H1 (cell line): ENCODE results near the gene CPEB3. TPM values are rescaled to one million over a fixed set of nuclear protein-coding genes. Genes with fewer than 3 reads are reported as not detected.

Source experiments
- polyA plus RNA-seq, 7 experiments: library from polyadenylated mRNA; depleted of rRNA in 3 of 7; stranded (reverse) in 5 of 7; unstranded in 2 of 7; fragments of >200 nt in 5 of 7; fragments of 200-250 nt in 2 of 7; gene quantifications; 1 replicate in 5 of 7; 2 replicates in 1 of 7; 4 replicates in 1 of 7; pipeline versions ENCODE4 v1.2.1 to v1.2.3, GENCODE V29; 2011 to 2013; ENCODE audit warnings: missing spikeins in 2 of 7, mixed read lengths in 2 of 7
- total RNA-seq: library from RNA; stranded (reverse); fragmentation: NEBNext Ultra II Directional; extraction: Animal tissue kit (Norgen Biotek cat#: 25700); gene quantifications from 2 replicates; pipeline ENCODE4 v1.2.1, GENCODE V29; 2021
- TF ChIP-seq, protein P1 (sequence below): IDR thresholded peaks from 2 replicates; pipeline ENCODE4 v1.6.1; 2012; ENCODE audit warnings: inconsistent platforms

The CPEB3 gene
- total and polyA plus RNA-seq, 2 of the 8 experiments (the other 6 are each of a cell fraction or from before 2014, with no cell fraction given): 0.39 to 1.7 TPM

DNA sequence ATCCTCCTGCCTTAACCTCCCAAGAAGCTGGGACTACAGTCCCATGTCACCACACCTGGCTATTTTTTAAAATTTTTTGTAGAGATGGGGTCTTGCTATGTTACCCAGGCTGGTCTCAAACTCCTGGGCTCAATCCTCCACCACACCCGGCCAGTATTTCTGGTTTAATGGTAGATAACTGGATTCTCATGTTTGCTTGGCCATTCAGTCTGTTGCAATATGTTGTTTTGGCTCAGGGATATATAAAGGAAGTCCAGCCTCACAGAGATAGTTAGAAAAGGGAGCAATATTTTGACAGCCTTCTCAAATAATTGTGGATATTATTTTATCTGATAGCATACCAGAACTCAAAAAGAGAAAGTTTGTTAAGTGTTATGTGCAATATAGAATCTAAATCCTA, 284.9 kb downstream of the CPEB3 start (continued):
- TF ChIP-seq, protein P1, sequence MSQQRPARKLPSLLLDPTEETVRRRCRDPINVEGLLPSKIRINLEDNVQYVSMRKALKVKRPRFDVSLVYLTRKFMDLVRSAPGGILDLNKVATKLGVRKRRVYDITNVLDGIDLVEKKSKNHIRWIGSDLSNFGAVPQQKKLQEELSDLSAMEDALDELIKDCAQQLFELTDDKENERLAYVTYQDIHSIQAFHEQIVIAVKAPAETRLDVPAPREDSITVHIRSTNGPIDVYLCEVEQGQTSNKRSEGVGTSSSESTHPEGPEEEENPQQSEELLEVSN: no peak
